ENCODE data around the gene OMP.

The OMP gene

GRCh38 chr11:77069969-77070582, 32.6 kb upstream of the OMP start:
- no peak for DNase-seq

- DNase-seq: no peak
Measured at GRCh38 chr11:77071077-77071476, 31.6 kb upstream of the OMP start.

- DNase-seq: no peak
Measured at GRCh38 chr11:77071671-77072605, 30.7 kb upstream of the OMP start.

- no peak for DNase-seq
Measured at GRCh38 chr11:77072851-77073327, 29.8 kb upstream of the OMP start.

- DNase-seq: peak; percentile 22 to 25
Measured at GRCh38 chr11:77073328-77074001, 29.2 kb upstream of the OMP start.

- no peak for DNase-seq
Measured at GRCh38 chr11:77074205-77074604, 28.4 kb upstream of the OMP start.

GRCh38 chr11:77074626-77075221, 27.9 kb upstream of the OMP start:
- no peak for DNase-seq

- DNase-seq: no peak
Measured at GRCh38 chr11:77075425-77075905, 27.2 kb upstream of the OMP start.

- DNase-seq: no peak
Measured at GRCh38 chr11:77079666-77080065, 23.0 kb upstream of the OMP start.

GRCh38 chr11:77080643-77081210, 21.9 kb upstream of the OMP start:
- no peak for DNase-seq

GRCh38 chr11:77081381-77081851, 21.2 kb upstream of the OMP start:
- no peak for DNase-seq

- DNase-seq: no peak
Measured at GRCh38 chr11:77081976-77082836, 20.4 kb upstream of the OMP start.

GRCh38 chr11:77082838-77083565, 19.6 kb upstream of the OMP start:
- DNase-seq: no peak

GRCh38 chr11:77083566-77084245, 18.9 kb upstream of the OMP start:
- no peak for DNase-seq

GRCh38 chr11:77084581-77085191, 18.0 kb upstream of the OMP start:
- DNase-seq: no peak

GRCh38 chr11:77085652-77086051, 17.0 kb upstream of the OMP start:
- DNase-seq: no peak

- no peak for DNase-seq
Measured at GRCh38 chr11:77086521-77087472, 15.8 kb upstream of the OMP start.

- DNase-seq: no peak
Measured at GRCh38 chr11:77087723-77088225, 14.9 kb upstream of the OMP start.
